Measurements from ENCODE around the gene CDH4.

The CDH4 gene

DNA sequence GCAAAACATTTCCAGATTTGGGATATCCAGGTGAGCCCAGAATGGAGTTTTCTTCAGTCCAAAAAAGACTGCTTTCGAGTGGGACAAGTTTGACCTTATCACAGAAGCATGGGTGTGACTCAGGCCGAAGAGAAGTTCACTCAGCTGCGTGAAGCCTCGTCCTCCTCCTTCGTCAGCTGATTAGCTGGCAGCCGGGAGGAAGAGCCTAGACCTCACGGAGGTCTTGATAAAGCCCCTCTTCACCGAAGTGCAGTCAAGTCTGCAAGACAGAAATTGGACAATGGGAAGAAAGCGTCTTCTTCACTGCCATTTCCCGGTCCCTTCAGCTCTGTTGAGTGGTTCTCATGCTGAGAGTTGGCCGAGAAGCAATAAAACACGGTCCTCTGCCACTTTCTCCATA, 449.7 kb downstream of the CDH4 start:
- DNase-seq = no peak

DNA sequence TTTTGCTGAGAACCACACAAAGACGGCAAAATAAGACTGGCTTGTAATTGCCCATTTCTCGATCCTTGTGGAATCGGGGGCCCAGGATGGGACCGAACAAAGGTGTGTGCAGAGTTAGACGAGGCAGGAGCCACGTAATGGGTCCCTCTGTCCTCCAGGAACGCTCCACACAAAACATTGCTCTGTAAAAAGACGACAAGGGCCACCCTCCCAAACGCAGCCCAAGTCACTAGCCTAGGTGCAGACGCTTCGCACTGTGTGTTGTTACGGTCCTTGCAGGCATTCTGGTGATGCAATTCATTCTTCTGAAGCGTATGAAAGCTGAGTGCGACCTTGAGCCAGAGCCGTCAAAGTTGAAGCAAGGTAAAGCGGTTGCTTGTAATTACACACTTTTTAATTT, 450.2 kb downstream of the CDH4 start:
- DNase-seq = no peak

DNA sequence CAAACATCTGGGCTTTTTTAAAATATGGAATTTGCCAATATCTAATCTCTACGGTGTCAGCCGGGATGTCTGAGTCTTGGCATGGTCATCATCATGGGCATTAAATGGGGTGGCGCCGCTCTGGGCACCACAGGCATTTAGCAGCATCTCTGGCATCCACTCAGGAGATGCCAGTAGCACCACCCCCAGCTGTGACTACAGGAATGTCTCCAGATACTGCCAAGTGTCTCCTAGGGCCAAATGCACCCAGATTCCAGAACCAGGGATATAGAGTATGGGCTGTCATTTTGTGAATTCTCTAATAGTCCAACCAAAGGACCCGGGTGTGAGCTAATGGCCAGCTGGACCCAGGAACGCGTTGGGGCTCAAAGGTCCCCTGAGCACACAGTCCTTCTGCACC, 452.6 kb downstream of the CDH4 start:
- no peak for DNase-seq

DNA sequence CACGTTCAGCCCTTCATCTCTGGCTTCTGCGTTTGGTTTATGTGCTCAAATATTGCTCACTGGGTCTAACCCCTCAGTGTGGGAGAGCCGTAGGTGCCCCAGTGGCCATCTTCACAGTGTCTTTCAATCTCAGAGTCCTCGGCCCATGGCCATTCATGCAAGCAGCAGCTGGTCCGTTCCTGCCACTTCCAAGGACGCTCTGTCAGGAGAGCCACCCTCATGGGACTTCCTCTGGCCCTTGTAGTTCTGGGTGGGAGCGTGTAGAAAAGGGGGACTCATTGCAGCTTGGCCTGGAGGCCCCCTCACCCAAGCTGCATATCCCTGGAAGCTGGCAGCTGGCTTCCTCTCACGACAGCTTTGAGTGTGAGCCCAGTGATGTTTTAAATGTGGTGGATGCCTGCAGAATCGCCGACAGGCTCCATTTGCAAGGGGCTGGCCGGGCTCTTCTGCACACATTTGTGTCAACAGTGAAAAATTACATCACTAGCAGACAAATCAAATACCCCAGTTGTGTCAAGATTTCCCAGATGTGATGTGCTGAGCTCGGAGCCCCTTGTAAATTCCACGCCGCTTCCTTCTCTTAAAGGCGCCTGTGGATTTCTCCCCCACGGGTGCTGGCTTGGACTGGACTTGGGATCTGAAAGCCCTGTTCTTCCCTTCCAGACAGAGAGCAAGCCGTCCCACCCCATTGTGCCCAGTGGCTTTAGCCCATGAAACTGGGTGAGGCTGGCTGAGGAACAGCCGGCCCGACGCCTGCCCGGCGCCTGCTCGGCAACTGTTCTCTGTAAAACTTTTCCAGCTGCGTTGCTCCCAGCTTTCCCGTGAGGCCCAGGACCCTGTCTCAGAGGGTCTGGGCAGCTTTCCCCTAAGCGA, 453.6 kb downstream of the CDH4 start:
- no peak for DNase-seq

DNA sequence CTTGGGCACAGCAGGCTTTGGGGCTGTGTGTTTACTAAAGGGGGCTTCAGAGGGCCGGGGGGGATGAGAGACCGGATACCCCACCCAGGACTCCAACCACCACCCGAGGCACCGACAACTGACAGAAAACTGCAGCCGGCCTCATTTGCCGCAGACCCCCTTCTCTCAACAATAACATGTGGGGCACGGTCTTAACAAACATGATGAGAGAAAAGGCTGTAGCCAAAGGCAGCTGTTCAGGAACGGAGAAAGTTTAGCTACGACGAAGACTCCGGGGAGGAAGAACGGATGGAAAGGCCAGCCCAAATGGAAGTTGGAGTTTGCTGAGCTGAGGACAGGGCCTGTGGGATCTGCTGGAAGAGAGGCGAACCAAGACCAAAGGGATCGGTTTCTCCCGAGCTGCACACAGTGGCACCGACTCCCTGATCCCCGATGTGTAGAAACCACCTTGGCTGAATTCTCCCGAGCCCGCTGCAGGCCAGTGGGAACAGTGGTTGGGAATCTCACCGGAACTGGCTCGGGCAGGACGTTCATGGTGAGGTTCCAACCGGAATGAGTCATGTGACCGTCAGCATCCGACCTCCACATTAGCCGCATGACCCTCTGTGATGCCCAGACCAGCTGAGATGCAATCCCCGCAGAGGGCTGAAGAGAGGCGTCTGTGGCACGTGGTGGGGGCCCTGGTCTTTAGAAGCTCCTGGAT, 454.3 kb downstream of the CDH4 start:
- no peak for DNase-seq

DNA sequence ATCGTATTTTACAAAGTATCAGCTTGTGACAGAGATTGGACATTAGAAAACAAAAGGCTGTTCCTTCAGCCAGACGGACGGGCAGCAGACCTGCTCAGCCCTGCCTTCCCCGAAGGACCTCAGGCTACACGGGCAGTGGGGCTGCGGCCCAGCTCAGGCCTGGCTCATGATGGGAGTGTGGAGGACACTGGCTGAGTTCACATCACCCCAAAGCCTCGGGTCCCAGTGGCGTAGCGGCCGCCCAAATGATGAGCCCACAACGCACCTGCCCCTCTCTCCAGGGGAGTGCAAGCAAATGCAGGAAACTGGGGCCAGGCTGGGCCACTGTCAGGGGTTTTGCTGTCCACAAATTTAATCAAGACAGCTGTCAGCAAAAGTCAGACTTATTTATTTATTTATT, 456.8 kb downstream of the CDH4 start:
- no peak for DNase-seq

DNA sequence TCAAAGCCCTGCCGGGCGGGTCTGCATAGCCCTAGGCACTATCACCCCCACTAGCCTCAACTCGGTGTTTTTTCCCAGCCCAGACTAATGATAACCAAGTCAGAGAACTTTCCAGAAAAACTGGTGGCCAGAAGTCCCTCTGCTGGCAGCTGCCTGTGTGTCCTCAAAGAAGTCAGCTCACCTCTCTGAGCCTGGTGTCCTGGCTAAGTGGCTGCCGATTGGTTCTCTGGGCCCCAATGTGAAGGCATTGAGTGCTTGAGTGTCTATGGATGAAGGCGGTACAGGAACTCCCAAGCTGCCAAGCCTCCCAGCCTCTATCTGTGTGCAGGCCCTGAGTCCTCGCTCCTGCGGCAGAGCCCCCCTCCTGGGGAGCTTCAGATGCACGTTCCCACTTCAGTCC, 458.0 kb downstream of the CDH4 start:
- DNase-seq = no peak

DNA sequence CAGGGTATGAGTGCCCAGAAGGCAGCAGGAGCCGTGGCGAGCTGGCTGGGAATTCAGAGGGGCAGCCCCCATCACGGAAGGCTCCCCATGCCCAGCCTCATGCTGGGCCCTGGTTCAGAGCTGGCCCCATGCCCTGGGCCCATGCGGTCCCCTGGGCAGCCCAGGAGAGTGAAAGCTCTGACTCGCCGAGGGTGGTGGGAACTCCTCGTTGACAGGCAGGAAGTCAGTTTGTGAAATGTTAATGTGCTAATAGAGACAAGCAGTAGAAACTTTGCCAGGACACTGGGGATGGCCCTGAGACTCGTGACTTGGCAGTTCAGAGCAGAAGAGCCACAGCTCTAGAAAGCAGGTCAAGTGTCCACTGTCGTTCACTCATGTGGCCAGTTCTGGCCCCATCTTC, 460.6 kb downstream of the CDH4 start:
- DNase-seq = peak; percentile 32

DNA sequence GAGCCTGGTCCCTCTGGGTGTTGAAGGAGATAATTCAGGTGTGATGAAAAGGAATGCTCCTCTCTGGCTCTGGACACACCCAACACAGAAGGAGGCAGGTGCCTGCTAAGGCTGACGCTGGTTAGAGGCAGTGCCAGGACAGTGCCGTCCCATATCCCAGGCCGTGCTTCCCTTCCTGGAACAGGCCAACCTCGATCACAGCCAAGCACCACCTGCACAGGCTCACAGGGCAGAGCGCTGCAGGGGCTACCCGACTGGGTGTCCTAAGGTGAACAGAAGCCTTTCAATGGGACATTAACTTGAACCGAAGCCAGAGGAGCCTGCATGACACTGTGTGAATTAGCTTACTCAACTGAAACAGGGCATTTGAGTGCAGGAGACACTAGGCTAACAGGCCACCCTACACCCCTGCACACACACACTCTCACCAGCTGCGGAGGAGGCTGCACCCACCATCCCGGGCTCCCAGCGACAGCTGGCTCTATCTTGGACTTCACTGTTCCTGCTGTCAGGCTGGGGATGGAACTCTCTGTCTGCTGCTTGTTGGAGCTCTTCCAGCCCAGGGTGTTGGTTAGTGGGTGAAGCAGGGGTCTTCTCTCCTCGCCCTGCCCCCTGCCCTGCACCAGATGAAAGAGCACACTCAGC, 466.4 kb downstream of the CDH4 start:
- DNase-seq = peak; percentile 77

DNA sequence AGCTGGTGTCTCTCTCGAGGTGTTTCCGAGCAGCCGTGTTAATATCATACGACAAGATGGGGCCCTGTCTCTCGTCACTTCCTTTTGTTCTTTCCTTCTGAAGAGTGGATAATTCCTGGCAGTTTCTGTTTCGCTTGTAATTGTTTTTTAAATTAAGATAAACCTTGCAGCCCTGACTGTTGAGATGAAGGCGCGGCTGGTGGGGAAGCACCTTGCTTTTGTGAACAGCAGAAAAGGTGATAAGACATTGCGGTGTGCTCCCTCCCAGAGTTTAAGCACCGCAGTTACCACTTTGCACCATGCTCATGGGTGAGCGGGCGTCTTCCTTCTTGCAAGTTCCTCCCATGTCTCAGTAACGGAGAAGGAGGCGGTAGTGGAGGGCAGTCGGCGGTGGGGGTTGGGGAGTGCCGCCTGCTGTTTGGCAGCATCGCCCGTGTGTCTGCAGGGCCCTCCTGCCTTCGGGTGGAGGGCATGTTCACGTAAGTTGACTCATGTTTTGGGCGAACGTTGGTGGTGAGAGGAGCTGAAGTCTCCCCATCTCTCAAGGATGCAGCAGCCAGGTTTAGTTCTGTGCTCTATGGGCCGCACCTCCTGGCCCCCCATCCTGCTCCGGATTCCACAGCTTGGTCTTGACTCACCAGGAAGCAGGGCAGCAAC, 467.8 kb downstream of the CDH4 start:
- peak; percentile 52 for DNase-seq

DNA sequence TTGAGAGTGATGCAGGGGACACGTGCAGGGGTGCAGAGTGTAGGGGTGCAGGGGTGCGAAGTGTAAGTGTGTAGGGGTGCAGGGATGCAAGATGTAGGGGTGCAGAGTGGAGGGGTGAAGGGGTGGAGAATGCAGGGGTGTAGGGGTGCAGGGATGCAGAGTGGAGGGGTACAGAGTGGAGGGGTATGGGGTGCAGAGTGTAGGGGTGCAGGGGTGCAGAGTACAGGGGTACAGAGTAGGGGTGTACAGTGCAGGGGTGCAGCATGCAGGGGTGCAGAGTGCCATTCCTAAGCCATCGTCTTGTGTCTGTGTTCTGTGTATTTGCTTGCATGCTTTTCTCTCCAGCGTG, 468.3 kb downstream of the CDH4 start:
- no peak for DNase-seq

DNA sequence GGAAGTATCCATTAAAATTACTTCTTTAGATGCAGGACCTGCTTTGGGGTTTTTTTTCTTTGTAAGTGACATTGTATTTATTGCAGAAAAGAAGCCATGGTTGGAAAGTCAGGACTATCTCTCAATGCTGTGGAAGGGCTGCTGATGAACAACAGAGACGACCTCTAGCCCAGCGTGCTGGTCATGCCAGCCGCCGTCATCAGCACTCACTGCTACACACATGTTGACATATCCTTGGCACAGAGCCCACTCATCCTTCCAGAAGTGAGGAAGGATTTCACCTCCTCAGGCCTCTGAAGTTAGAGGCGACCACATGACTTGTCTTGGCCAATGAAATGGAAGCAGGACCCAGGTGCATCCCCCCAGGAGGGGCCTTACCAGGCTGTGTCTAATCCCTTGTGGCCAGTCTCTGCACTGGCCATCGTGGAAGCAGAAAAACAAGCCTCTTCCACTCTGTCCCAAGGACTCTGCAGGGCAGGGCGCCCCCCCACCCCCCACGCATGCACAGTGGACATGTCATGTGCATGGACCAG, 470.2 kb downstream of the CDH4 start:
- DNase-seq = no peak

DNA sequence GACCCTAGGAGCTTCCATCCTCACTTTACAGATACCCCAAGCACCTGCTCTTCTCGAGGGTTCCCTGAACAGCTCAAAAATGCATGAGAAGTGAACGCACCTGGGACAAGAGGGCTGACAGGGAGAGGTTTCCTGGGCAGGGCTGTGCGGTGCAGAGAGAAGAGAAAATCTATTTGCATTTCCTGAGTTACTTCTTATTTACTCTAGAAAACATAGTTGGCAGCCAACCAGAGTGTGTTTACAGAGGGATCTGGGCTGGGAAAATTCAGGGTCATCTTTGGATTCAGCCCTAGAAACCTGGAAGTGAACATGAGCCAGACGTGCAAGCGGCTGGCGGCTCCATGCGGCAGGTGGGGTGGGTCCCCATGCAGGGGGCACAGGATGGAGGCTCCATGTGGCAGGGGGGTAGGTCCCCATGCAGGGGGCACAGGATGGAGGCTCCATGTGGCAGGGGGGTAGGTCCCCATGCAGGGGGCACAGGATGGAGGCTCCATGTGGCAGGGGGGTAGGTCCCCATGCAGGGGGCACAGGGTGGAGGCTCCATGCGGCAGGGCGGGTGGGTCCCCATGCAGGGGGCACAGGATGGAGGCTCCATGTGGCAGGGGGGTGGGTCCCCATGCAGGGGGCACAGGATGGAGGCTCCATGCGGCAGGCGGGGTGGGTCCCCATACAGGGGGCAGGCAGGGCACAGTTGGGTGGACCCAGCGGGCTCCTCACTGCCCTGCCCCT, 471.6 kb downstream of the CDH4 start:
- DNase-seq = no peak

DNA sequence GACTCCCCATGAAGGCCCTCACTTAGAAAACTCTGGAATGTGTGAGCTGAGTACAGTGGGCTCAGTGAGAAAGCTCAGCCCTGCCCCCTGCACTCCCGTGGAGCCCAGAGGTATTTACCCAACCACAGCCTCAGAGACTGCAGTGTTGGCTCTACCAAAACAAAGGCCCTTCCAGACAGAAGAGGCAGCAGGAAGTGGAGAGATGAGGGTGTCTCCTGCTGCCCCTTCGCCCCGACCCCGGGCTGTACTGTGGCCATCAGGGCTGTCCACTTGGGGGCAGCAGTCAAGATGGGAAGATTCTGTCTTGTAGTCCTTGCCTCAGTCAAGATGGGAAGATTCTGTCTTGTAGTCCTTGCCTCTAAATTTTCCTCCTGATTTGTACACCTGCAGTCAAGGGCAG, 472.3 kb downstream of the CDH4 start:
- DNase-seq = peak; percentile 43

DNA sequence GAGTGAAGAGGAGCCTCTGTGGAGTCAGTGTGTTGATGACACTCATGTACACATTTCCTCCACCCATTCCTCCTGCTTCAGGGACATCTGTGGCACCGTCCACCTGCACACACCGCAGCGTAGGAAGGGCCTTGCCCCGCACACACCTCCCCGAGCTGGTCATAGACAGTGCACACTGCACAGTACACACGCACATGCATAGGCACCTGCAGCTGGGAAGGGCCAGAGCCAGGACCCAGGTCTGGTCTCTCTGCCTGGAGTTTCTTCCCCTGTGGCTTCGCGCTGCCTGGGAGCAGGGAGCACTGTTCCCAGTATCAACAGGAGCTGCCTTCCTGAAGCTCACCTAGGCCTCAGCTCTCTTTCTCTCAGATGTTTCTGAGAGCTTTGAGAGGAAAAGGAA, 473.1 kb downstream of the CDH4 start:
- no peak for DNase-seq

DNA sequence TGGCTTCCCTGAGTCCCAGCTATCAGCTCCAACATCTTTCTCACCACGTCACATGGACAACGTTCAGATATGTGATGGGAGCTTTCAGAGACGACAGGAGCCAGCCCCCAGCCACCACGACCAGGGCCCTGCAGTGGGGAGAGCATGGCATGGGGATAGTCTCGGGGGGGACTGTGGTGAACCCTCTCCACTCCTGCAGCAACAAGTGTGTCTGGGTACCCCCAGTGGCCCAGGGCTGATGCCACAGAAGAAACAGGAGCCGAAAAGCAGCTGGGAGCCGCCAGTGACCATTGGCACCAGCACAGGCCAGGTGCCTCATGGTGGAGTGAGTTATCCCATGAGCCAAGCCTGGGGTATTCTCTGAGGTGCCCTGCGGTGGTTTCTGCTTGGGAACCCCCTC, 473.9 kb downstream of the CDH4 start:
- no peak for DNase-seq

DNA sequence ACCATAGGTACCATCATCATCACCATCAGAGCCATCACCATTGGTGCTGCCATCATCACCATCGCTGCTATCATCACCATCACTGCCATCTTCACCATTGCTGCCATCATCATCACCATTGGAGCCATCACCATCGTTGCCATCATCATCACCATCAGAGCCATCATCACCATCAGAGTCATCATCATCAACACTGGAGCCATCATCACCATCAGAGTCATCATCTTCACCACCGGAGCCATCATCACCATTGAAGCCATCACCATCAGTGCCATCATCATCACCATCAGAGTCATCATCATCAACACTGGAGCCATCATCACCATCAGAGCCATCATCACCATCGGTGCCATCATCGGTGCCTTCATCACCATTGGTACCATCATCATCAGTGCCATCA, 474.9 kb downstream of the CDH4 start:
- no peak for DNase-seq

DNA sequence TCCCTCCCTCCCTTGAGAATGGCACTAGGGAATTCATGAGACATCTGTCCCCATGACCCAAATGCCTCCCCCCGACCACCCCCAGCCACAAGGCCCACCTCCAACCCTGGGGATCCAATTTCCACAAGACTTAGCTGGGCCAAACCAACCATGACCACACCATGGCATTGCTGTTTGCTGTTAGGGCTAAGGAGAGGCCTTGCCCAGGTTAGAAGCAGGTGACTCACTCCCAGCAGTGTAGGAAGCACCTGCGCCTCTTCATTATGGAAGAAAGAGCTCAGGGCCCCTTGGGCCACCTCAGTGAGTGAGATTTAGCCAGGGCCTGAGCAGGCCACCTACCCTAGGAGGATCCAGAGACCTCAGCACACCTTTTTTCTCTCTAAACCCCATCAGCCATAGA, 475.7 kb downstream of the CDH4 start:
- DNase-seq = peak; percentile 29

DNA sequence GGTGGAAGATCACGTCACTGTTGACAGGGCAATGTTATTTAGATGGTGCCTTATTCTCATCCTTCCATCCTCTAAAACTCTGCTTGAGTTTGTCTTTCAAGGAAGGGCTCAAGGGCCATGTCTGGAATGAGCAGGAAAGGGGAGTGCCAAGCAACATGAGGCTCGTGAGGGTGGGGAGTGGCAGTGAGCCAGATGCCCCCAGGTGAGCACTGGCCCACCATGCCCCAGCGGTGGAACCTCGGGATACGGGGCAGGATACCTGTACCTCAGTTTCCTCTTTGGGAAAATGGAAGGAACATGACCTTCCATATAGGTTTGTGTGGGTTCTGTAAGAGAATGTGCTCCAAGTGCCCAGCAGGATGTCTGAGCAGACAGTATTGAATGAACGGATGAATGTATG, 476.3 kb downstream of the CDH4 start:
- no peak for DNase-seq

DNA sequence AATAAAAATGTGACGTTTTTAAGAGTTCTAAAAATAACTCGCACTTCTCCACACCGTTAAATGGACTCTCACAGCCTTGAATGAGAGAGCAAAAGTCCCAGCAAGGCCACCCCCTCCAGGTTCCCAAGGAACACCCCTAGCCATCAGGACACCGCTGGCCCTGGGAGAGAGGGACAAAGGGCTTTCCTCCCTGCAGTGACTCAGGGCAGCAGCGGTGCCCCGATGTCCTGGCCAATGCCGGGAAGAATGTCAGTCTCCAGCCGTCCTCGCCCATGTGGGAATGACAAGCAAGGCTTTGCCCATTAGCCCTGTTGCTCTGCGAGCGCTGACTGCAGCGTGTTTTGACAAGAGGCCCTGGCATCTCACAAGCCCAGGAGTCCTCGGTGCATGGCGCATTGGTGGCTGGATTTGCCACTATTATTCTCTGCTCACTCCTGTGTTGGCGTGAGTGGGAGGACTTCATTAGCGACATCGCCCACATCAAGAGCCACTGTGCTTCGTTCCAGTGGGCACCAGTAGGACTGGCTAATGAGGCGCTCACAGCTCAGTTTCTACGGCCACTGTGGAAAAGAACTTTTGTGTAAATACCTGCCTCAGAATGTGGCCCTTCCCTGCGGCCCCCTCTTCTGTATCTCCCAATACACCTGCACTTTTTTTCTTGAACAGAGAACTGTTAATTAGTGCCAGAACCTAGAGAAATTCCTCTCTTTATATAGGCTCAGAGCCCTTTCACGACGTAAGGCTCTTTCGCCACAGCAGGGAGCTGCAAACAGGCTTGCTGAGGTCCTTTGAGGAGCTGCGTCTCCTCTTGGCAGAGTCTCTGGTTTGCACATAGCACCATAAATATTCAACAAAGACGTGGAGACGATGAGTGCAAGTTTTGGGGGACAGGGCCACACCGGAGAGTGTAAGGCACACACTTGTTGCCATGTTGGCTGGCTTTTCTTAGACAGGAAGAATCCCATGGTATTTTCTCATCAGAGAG, 477.0 kb downstream of the CDH4 start:
- no peak for DNase-seq

DNA sequence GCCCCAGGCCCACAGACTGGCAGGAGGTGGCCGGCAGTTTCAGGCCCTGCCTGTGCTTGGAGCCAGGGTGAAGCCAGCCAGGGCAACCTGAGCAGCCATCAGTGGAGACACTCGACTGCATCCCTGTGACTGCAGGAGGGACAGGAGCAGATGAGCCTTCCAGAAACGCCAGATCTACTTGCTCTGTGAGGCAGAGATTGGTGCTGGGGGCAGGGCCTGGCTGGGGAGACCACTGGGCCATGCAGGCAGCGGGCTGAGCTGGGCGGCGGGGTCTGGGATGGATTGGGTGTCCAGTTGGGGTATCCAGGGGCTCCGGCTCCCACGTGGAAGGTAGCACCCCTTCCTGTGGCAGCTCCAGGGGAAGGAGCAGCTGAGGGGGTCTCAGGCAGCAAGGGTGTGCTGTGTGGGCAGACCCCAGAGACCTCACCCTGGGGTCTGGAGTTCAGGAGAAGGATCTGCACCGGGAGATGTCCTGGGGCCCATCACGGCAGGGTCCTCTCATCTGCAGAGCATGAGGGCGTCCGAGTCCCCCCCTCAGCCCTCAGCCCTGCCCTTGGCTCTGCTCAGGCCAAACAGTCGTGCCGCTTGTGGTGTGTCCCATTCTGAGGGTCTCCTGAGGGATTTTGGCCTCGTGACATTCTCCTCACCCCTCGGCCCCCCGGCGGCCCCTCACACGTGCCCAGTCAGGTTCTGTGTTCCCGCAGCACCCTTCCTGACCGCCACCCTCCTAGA, 478.7 kb downstream of the CDH4 start:
- DNase-seq = no peak

Measured in RPMI8226 (cell line).